Upper lobe of right lung (tissue), 1 donor: ENCODE data around the gene YWHAG. TPM values are rescaled to one million over a fixed set of nuclear protein-coding genes. Genes with fewer than 3 reads are reported as not detected.

ENCODE experiments used
- ATAC-seq: fragments of 200-7000 bp; cut with Tn5 transposase; one replicate; pipeline ENCODE4 v1.9.1; 2020; ENCODE audit warnings: mild to moderate bottlenecking, moderate library complexity
- DNase-seq: peaks from one replicate; pipeline ENCODE4 v3.0.0-alpha.2; 2020
- H3K27ac ChIP-seq: fragments of 200-600 bp; one replicate; pipeline ENCODE4 v1.8.0; 2022
- H3K27me3 ChIP-seq: fragments of 200-600 bp; one replicate; pipeline ENCODE4 v1.8.0; 2022; ENCODE audit warnings: mild to moderate bottlenecking
- H3K36me3 ChIP-seq: fragments of 200-600 bp; one replicate; pipeline ENCODE4 v1.8.0; 2022
- H3K4me1 ChIP-seq: fragments of 200-600 bp; one replicate; pipeline ENCODE4 v1.8.0; 2022
- H3K4me3 ChIP-seq: fragments of 200-600 bp; one replicate; pipeline ENCODE4 v1.8.0; 2022; ENCODE audit warnings: mild to moderate bottlenecking
- H3K9me3 ChIP-seq: fragments of 200-600 bp; one replicate; pipeline ENCODE4 v1.8.0; 2022
- intact Hi-C: fragments of 100-400 bp; cut with DNase I; formaldehyde crosslinking; loops from one replicate; pipeline ENCODE4 v1.11.0; 2022
- total RNA-seq: library from RNA; stranded (reverse); fragmentation: NEBNext Ultra II Directional; extraction: Animal tissue kit (Norgen Biotek cat#: 25700); gene quantifications from one replicate; pipeline ENCODE4 v1.2.1, GENCODE V29; 2021
- TF ChIP-seq, protein P1 (sequence below): fragments of 200-600 bp; IDR thresholded peaks from one replicate; pipeline ENCODE4 v1.8.0; 2022; ENCODE audit warnings: antibody characterized with exemption
- donor health status: DM: no; HTN: yes; CAD: no; lungs with severe emphysema.

The YWHAG gene
- total RNA-seq, 1 donor from 2014 or later, result 102 TPM

DNA sequence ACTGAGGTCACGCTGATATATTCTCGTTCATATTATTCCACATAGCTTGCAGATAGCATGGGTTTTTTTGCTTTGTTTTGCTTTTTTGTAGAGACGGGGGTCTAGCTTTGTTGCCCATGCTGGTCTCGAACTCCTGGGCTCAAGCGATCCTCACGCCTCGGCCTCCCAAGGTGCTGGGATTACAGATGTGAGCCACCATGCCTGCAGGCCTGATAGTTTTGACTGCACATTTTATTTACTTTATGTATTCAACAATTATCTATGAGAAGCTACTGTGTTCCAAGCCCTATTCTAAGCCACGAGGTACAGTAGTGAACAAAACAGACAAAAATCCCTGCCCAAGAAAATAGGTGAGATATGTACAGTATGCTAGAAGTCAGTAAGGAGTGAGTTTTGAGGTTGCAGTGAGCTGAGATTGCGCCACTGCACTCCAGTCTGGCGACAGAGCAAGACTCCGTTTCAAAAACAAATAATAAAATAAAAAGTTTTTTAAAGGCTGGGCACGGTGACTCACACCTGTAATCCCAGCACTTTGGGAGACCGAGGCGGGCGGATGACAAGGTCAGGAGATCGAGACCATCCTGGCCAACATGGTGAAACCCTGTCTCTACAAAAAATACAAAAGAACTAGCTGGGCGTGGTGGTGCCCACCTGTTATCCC, 1.3 kb upstream of the YWHAG start:
- Histone ChIP-seq H3K9me3 (no peaks in the 10 kb centered on the region), H3K4me1 (peaks cover 41% of the 10 kb centered on the region), H3K4me3 (peak overlapping the region; percentile 98), H3K27me3 (no peaks in the 10 kb centered on the region), H3K36me3 (peaks cover 3% of the 10 kb centered on the region), H3K27ac (peak overlapping the region; percentile 98)
- DNase-seq (peak; percentile 80), ATAC-seq (no peak)
- TF ChIP-seq, protein P1, sequence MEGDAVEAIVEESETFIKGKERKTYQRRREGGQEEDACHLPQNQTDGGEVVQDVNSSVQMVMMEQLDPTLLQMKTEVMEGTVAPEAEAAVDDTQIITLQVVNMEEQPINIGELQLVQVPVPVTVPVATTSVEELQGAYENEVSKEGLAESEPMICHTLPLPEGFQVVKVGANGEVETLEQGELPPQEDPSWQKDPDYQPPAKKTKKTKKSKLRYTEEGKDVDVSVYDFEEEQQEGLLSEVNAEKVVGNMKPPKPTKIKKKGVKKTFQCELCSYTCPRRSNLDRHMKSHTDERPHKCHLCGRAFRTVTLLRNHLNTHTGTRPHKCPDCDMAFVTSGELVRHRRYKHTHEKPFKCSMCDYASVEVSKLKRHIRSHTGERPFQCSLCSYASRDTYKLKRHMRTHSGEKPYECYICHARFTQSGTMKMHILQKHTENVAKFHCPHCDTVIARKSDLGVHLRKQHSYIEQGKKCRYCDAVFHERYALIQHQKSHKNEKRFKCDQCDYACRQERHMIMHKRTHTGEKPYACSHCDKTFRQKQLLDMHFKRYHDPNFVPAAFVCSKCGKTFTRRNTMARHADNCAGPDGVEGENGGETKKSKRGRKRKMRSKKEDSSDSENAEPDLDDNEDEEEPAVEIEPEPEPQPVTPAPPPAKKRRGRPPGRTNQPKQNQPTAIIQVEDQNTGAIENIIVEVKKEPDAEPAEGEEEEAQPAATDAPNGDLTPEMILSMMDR, result no peak
- intact Hi-C loops, result no loop called here

DNA sequence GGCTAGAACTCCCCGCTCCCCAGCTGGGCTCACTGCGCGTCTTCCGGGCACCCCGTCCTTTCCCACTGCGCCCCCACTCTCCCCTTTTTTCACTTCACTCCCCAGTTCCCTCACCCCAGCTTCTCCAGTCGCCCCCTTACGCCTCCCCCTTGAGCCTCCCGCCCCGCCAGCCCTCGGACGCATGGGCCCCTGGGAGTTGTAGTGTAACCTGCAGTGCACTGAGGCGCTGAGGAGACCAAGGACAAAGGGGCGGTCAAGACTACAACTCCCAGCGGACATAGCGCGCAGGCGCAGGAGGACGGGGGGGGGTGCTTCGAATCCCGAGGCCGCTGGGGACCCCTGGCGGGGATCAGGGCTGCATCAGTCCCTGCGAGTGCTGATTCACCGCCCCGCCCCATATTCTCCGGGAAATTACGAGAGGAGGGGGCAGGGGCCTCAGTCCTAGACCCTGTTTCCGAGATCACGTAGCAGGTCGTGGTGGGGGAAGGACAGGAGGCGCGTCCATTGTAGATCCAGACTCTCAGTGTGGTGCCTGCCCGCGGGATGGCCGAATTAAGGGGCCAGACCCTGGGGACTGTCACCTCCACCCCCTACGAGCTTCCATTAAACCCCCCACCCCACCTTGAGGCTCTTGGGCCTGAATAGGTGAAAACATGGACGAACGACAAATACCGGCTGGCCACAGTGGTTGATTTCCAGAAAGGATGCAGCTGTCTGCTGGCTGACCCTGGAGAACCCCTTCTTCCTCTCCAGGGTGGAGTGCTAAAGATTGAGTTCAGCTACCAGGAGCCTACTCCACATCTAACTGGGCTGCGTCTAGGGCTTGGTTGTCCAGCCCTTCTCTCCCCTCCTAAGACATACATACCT, 553 bp upstream of the YWHAG start:
- intact Hi-C loops, result no loop called here
- Histone ChIP-seq H3K9me3 (no peaks in the 10 kb centered on the region), H3K27ac (peak overlapping the region; percentile 98), H3K36me3 (peaks cover 8% of the 10 kb centered on the region), H3K4me3 (peak overlapping the region; percentile 98), H3K4me1 (peaks cover 41% of the 10 kb centered on the region), H3K27me3 (no peaks in the 10 kb centered on the region)
- TF ChIP-seq, protein P1, result peak; percentile 74
- ATAC-seq, result peak; percentile 96
- peak; percentile 98 for DNase-seq

DNA sequence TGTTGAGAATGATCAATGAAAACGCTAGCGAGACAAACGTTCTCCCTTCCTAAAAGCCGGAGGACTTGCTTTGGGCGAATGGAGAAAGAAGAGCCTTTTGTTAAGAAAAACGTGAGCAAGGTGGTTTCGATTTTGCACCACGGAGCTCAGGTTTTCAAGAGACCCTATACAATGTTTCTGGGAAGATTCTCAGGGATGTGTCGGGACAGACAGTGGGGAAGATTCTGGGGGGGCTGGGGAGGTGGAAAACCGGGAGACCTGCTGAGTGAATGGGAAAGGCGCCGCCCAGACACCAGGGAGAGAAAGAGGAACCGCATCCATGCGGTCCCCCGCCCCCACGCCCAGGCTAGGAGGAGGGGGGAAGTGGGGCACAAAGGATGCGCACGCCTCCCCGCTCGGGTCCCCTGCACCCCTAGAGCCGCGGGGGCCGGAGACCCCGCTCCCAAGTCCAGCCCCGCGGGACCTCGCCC, 745 bp downstream of the YWHAG start:
- Histone ChIP-seq H3K9me3 (no peaks in the 10 kb centered on the region), H3K27me3 (no peaks in the 10 kb centered on the region), H3K36me3 (peaks cover 8% of the 10 kb centered on the region), H3K27ac (peak overlapping the region; percentile 98), H3K4me1 (peaks cover 35% of the 10 kb centered on the region), H3K4me3 (peak overlapping the region; percentile 98)
- TF ChIP-seq, protein P1, result no peak
- peak; percentile 88 for DNase-seq
- ATAC-seq, result peak; percentile 46
- intact Hi-C loops, result no loop called here

DNA sequence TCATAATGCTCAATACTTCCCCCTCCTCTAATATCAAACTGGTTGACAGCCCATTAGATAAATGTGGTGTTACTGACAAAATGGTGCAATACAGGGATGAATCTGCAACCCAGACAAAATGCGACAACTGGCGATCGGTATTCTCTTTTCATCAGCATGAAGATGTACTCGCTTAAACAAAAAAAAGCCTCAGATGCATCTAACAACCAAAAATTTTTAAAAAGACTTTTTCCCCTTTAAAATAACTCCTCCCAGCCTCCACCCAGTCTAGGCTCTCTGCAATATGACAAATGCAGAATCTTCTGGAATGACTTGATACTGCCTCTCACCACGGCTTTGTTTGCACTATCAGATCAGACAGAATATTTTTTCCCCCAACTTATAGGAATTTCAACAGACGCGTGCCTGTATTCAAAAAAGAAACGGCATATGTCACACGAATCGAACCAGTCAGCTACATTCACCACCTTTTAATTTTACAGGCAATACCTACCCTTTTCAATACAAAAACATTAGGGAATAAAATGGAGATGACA, 1.2 kb downstream of the YWHAG start:
- no peak for ATAC-seq

DNA sequence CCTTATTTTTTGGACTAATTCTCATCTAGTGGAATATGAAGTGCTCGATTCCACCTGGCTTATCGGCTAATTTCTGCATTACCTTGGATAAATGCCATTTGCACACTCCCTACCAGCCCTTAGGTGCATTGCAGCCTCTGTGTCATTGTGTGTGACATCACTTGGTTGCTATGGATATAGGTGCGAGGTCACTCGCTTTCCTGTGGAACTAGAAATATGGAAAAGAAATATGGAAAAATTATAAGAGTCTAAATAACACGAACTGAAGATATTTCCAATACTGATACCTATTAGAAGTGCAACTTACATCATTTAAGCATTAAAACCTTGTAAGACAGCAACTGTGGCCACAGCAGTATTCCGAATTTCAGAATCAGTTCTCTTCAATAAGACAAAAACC, 2.0 kb downstream of the YWHAG start:
- peak overlapping the region; percentile 98 for H3K4me3 ChIP-seq
- no peak for DNase-seq
- intact Hi-C loops, result no loop called here
- H3K27me3 ChIP-seq, result no peaks in the 10 kb centered on the region
- H3K4me1 ChIP-seq, result peaks cover 39% of the 10 kb centered on the region
- no peaks in the 10 kb centered on the region for H3K9me3 ChIP-seq
- H3K36me3 ChIP-seq, result peaks cover 8% of the 10 kb centered on the region
- TF ChIP-seq, protein P1, result no peak
- ATAC-seq, result no peak
- no peak overlapping the region for H3K27ac ChIP-seq

More for the DNA sequence above, 1.2 kb downstream of the YWHAG start:
- DNase-seq, result no peak
- peak overlapping the region; percentile 98 for H3K27ac ChIP-seq
- TF ChIP-seq, protein P1, result no peak
- H3K4me3 ChIP-seq, result peak overlapping the region; percentile 98
- H3K9me3 ChIP-seq, result no peaks in the 10 kb centered on the region
- intact Hi-C loops, result no loop called here
- peaks cover 8% of the 10 kb centered on the region for H3K36me3 ChIP-seq
- no peaks in the 10 kb centered on the region for H3K27me3 ChIP-seq
- H3K4me1 ChIP-seq, result peaks cover 38% of the 10 kb centered on the region
